Neural cell (in vitro differentiated cells): ENCODE data around the gene UNC5C. TPM values are rescaled to one million over a fixed set of nuclear protein-coding genes. Genes with fewer than 3 reads are reported as not detected.

ENCODE experiments used
- H2AFZ ChIP-seq: fragments of 200-600, 300-800 bp; sonication (generic), shearing (Covaris generic); 2 replicates; pipeline ENCODE4 v1.6.0; 2014; ENCODE audit warnings: low read depth, mild to moderate bottlenecking, antibody characterized with exemption, low read length, moderate library complexity
- H3F3A ChIP-seq: fragments of 200-600 bp; shearing (Covaris generic); 2 replicates; pipeline ENCODE4 v1.6.1; 2016; ENCODE audit warnings: mild to moderate bottlenecking, moderate library complexity, mixed read lengths, antibody characterized with exemption, low read length; ENCODE audit not compliant: insufficient read depth, poor library complexity, severe bottlenecking
- H3K27ac ChIP-seq: fragments of 200-600, 300-800 bp; sonication (generic), shearing (Covaris generic); 2 replicates; pipeline ENCODE4 v1.5.1; 2014; ENCODE audit warnings: mild to moderate bottlenecking, low read length, moderate library complexity
- H3K27me3 ChIP-seq: fragments of 300-800, 200-600 bp; sonication (generic), shearing (Covaris generic); 2 replicates; pipeline ENCODE4 v1.6.0; 2014; ENCODE audit warnings: mild to moderate bottlenecking, low read depth, low read length, moderate library complexity; ENCODE audit not compliant: insufficient read depth
- H3K36me3 ChIP-seq: fragments of 300-800, 200-600 bp; sonication (generic), shearing (Covaris generic); 2 replicates; pipeline ENCODE4 v1.5.1; 2014; ENCODE audit warnings: mild to moderate bottlenecking, antibody characterized with exemption, low read length, moderate library complexity; ENCODE audit not compliant: insufficient read depth
- H3K4me2 ChIP-seq: fragments of 300-800, 200-600 bp; sonication (generic), shearing (Covaris generic); 2 replicates; pipeline ENCODE4 v1.6.0; 2014; ENCODE audit warnings: mild to moderate bottlenecking, low read length
- H3K4me3 ChIP-seq: fragments of 300-800, 200-600 bp; sonication (generic), shearing (Covaris generic); 2 replicates; pipeline ENCODE4 v1.5.1; 2014; ENCODE audit warnings: mild to moderate bottlenecking, low read length, moderate library complexity
- H3K79me2 ChIP-seq: fragments of 200-600 bp; shearing (Covaris generic); replicated peaks from 2 replicates; pipeline ENCODE4 v1.6.0; 2014; ENCODE audit warnings: mild to moderate bottlenecking, low read length, moderate library complexity; ENCODE audit not compliant: insufficient read depth
- H3K9ac ChIP-seq: fragments of 300-800, 200-600 bp; sonication (generic), shearing (Covaris generic); 2 replicates; pipeline ENCODE4 v1.6.1; 2016; ENCODE audit warnings: mild to moderate bottlenecking, low read length, mixed read lengths
- H3K9me2 ChIP-seq: fragments of 200-600 bp; shearing (Covaris generic); 2 replicates; pipeline ENCODE4 v1.6.1; 2016; ENCODE audit warnings: mild to moderate bottlenecking, low read length, mixed read lengths; ENCODE audit not compliant: insufficient read depth
- H3K9me3 ChIP-seq: fragments of 200-600, 300-800 bp; sonication (generic), shearing (Covaris generic); 2 replicates; pipeline ENCODE4 v1.6.1; 2016; ENCODE audit warnings: mild to moderate bottlenecking, mixed run types, low read length, moderate library complexity, mixed read lengths
- H4K20me1 ChIP-seq: fragments of 200-600 bp; shearing (Covaris generic); 2 replicates; pipeline ENCODE4 v1.6.1; 2016; ENCODE audit warnings: mild to moderate bottlenecking, mixed run types; ENCODE audit not compliant: insufficient read depth
- EP300 ChIP-seq: fragments of 450-650 bp; conservative IDR thresholded peaks from 2 replicates; pipeline ENCODE4 v1.6.1; 2014; ENCODE audit warnings: antibody characterized with exemption, mild to moderate bottlenecking, moderate library complexity; ENCODE audit not compliant: poor library complexity, severe bottlenecking
- EZH2 ChIP-seq: fragments of 200-600, 300-800 bp; shearing (Covaris generic), sonication (generic); IDR thresholded peaks from 2 replicates; pipeline ENCODE4 v1.6.1; 2014; ENCODE audit warnings: antibody characterized with exemption, low read length, borderline replicate concordance, mild to moderate bottlenecking; ENCODE audit not compliant: insufficient read depth, poor library complexity, severe bottlenecking
- MXI1 ChIP-seq: fragments of 450-650 bp; conservative IDR thresholded peaks from 2 replicates; pipeline ENCODE4 v1.6.1; 2014; ENCODE audit warnings: antibody characterized with exemption, mild to moderate bottlenecking; ENCODE audit not compliant: poor library complexity, severe bottlenecking
- POLR2AphosphoS5 ChIP-seq: IDR thresholded peaks from 2 replicates; pipeline ENCODE4 v1.6.1; 2012
- RAD21 ChIP-seq: fragments of 450-650 bp; conservative IDR thresholded peaks from 2 replicates; pipeline ENCODE4 v1.6.1; 2014; ENCODE audit warnings: antibody characterized with exemption, mild to moderate bottlenecking, moderate library complexity
- SMC3 ChIP-seq: fragments of 450-650 bp; conservative IDR thresholded peaks from 2 replicates; pipeline ENCODE4 v1.6.1; 2014; ENCODE audit warnings: antibody characterized with exemption, mild to moderate bottlenecking, moderate library complexity; ENCODE audit not compliant: poor library complexity
- TAF1 ChIP-seq: IDR thresholded peaks from 2 replicates; pipeline ENCODE4 v1.6.1; 2012; ENCODE audit warnings: low read depth
- polyA plus RNA-seq: library from polyadenylated mRNA; depleted of rRNA; stranded (reverse); fragments of >200 nt; gene quantifications from 2 replicates; pipeline ENCODE4 v1.2.3, GENCODE V29; 2014
- TF ChIP-seq, protein P1 (sequence below): fragments of 450-650 bp; IDR thresholded peaks from 2 replicates; pipeline ENCODE4 v1.5.1; 2014; ENCODE audit warnings: antibody characterized with exemption, mild to moderate bottlenecking, moderate library complexity; ENCODE audit not compliant: poor library complexity, severe bottlenecking
- TF ChIP-seq, protein P2 (sequence below): IDR thresholded peaks from 2 replicates; pipeline ENCODE4 v1.6.1; 2012; ENCODE audit warnings: borderline replicate concordance

Gene UNC5C
- polyA plus RNA-seq, 1 donor from 2014 or later: 0.56 TPM

DNA sequence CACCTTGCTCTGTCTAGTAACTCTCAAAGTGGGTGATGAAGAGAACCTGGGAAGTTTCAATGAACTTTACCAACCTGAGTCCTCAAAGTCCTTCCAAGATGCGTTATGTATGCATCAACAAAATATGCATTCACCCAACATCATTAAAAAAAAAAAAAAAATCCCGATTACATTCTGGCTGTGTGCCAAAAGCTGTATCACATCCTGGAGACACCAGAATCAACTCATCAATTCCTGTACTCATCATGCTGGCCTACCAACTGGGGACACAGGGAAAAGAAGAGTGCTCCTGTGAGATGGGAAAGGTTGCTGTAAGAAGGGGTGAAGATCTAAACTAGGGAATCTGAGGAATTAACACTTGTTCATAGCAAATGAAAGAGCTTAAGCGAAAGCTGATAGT is 16.5 kb downstream of the UNC5C start:
- Histone ChIP-seq H3K9ac (no peak overlapping the region), H3K4me3 (no peak overlapping the region), H3K4me2 (no peak overlapping the region), H3K9me2 (no peaks in the 10 kb centered on the region), H3K9me3 (no peaks in the 10 kb centered on the region), H3K27me3 (peaks cover 5% of the 10 kb centered on the region), H3K27ac (no peak overlapping the region), H2AFZ (no peak overlapping the region), H3K79me2 (no peaks in the 10 kb centered on the region), H3F3A (no peaks in the 10 kb centered on the region), H3K36me3 (no peaks in the 10 kb centered on the region), H4K20me1 (no peaks in the 10 kb centered on the region)
- TF ChIP-seq MXI1 (no peak), TAF1 (no peak)

DNA sequence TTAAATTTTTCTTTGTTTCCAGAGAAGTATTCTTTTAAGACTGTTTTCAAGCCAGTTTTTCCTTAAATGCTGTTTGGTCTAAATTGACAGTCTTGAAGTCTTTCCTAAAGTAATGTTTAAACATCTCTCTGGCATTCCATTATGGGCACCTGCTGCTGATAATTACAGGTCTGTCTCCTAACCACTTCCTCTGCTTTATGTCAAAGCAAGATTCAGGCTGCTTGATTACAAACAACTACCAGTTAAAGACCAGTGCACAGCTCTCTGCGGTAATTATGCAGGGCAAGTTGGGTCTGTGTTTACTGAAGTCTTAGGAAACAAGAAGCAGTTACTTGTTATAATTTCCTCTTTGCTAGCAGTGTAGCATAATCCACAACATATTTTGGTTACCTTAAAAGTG is 17.6 kb downstream of the UNC5C start:
- no peak overlapping the region for H3K4me2 ChIP-seq
- no peaks in the 10 kb centered on the region for H3F3A ChIP-seq
- TF ChIP-seq POLR2AphosphoS5: peak; percentile 43
- no peak for TF ChIP-seq EP300
- TF ChIP-seq TAF1: no peak
- H3K36me3 ChIP-seq: no peaks in the 10 kb centered on the region
- no peaks in the 10 kb centered on the region for H4K20me1 ChIP-seq
- no peaks in the 10 kb centered on the region for H3K9me2 ChIP-seq
- no peaks in the 10 kb centered on the region for H3K9me3 ChIP-seq
- H3K79me2 ChIP-seq: no peaks in the 10 kb centered on the region
- peaks cover 8% of the 10 kb centered on the region for H3K27me3 ChIP-seq
- H3K27ac ChIP-seq: no peak overlapping the region
- H3K9ac ChIP-seq: no peak overlapping the region
- H2AFZ ChIP-seq: no peak overlapping the region
- H3K4me3 ChIP-seq: no peak overlapping the region

DNA sequence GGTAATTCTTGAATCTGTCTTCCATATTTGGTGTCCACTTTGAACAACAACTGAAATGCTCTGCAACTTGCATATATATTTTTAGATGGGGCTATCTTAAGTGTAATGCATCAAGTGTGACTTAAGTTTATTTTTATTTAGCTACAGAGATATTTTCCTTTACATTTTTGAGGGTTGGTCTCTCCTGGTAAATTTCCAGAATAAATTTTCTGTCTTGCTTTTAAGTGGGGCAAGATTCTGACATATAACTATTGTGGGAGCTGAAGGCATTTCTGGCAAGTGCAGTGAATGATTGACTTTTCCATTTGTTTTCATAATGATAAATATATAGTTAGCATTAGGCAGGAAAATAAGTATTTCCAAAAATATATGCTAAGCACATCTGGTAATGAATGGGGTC is 18.8 kb downstream of the UNC5C start:
- Histone ChIP-seq H3K4me3 (no peak overlapping the region), H3K27me3 (peaks cover 10% of the 10 kb centered on the region), H2AFZ (no peak overlapping the region), H3K9ac (no peak overlapping the region), H3K9me2 (no peaks in the 10 kb centered on the region), H3K27ac (no peak overlapping the region), H3K79me2 (no peaks in the 10 kb centered on the region), H3K36me3 (no peaks in the 10 kb centered on the region), H3K9me3 (no peaks in the 10 kb centered on the region), H4K20me1 (no peaks in the 10 kb centered on the region), H3K4me2 (no peak overlapping the region), H3F3A (no peaks in the 10 kb centered on the region)
- TF ChIP-seq EZH2: no peak
- TF ChIP-seq MXI1: no peak
- no peak for TF ChIP-seq RAD21

DNA sequence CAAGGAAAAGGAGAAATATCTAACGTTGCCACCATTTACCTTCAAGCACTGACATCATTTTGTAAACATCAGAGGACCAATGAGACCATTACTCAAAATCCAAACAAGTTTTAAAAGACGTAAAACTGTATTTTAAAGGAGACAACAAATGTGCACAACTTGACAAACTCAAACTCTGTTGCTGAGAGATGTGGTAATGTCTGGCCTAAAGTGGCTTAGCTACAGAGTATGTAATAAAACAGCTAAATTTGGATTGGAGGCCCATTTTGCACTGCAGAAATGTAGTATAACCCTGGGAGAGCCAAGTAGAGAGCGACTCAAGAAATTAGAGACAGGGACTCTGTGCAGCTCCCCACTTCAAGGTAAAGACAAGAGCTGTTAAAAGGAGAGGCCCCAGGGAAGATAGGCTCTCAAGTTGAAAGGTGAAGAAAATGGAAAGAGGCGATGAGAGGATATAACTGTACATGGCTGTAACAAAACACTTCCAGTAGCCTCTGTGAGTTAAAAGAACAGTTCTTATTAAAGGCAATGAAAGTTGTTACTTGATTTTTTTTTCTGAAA is 20.3 kb downstream of the UNC5C start:
- TF ChIP-seq, protein P1, sequence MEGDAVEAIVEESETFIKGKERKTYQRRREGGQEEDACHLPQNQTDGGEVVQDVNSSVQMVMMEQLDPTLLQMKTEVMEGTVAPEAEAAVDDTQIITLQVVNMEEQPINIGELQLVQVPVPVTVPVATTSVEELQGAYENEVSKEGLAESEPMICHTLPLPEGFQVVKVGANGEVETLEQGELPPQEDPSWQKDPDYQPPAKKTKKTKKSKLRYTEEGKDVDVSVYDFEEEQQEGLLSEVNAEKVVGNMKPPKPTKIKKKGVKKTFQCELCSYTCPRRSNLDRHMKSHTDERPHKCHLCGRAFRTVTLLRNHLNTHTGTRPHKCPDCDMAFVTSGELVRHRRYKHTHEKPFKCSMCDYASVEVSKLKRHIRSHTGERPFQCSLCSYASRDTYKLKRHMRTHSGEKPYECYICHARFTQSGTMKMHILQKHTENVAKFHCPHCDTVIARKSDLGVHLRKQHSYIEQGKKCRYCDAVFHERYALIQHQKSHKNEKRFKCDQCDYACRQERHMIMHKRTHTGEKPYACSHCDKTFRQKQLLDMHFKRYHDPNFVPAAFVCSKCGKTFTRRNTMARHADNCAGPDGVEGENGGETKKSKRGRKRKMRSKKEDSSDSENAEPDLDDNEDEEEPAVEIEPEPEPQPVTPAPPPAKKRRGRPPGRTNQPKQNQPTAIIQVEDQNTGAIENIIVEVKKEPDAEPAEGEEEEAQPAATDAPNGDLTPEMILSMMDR: no peak
- TF ChIP-seq POLR2AphosphoS5 (no peak), SMC3 (no peak), RAD21 (no peak), TAF1 (no peak), MXI1 (no peak), EP300 (no peak), EZH2 (no peak)
- TF ChIP-seq, protein P2, sequence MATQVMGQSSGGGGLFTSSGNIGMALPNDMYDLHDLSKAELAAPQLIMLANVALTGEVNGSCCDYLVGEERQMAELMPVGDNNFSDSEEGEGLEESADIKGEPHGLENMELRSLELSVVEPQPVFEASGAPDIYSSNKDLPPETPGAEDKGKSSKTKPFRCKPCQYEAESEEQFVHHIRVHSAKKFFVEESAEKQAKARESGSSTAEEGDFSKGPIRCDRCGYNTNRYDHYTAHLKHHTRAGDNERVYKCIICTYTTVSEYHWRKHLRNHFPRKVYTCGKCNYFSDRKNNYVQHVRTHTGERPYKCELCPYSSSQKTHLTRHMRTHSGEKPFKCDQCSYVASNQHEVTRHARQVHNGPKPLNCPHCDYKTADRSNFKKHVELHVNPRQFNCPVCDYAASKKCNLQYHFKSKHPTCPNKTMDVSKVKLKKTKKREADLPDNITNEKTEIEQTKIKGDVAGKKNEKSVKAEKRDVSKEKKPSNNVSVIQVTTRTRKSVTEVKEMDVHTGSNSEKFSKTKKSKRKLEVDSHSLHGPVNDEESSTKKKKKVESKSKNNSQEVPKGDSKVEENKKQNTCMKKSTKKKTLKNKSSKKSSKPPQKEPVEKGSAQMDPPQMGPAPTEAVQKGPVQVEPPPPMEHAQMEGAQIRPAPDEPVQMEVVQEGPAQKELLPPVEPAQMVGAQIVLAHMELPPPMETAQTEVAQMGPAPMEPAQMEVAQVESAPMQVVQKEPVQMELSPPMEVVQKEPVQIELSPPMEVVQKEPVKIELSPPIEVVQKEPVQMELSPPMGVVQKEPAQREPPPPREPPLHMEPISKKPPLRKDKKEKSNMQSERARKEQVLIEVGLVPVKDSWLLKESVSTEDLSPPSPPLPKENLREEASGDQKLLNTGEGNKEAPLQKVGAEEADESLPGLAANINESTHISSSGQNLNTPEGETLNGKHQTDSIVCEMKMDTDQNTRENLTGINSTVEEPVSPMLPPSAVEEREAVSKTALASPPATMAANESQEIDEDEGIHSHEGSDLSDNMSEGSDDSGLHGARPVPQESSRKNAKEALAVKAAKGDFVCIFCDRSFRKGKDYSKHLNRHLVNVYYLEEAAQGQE: no peak
- Histone ChIP-seq H3K4me2 (no peak overlapping the region), H3K79me2 (no peaks in the 10 kb centered on the region)

More for the DNA sequence above, 20.3 kb downstream of the UNC5C start:
- H3K27me3 ChIP-seq: peaks cover 10% of the 10 kb centered on the region
- H3K36me3 ChIP-seq: no peaks in the 10 kb centered on the region
- H4K20me1 ChIP-seq: no peaks in the 10 kb centered on the region
- no peak overlapping the region for H3K4me3 ChIP-seq
- H2AFZ ChIP-seq: no peak overlapping the region
- H3K9me3 ChIP-seq: no peaks in the 10 kb centered on the region
- no peaks in the 10 kb centered on the region for H3K9me2 ChIP-seq
- no peak overlapping the region for H3K9ac ChIP-seq
- no peak overlapping the region for H3K27ac ChIP-seq
- no peaks in the 10 kb centered on the region for H3F3A ChIP-seq
